Measurements from ENCODE around the gene NUP210L.
"Not testable (repeated sequence)": the region's sequence is repeated elsewhere in the genome, so short reads cannot be mapped to it uniquely, and the experiment has no call there.

The NUP210L gene

DNA sequence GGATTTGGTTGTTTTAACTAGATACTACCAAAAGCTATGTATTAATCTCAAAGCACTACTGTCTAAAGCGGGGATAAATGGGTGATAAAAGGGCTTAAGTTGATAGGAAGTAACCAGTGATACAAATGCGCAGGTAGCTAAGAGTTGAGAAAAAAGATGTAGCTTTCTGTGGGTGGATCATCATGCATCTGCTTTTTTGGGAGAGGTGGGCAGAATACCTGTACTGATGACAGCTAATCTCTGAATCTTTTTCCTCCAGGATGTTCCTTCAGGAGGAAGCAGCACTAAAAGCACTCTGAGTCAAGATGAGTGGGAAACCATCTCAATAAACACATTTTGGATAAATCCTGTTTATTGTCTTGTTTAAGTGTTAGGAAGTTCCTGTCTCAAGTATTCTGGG, 163.1 kb downstream of the NUP210L start:
- DNase-seq (ENCODE audit: low read depth) = no peak

DNA sequence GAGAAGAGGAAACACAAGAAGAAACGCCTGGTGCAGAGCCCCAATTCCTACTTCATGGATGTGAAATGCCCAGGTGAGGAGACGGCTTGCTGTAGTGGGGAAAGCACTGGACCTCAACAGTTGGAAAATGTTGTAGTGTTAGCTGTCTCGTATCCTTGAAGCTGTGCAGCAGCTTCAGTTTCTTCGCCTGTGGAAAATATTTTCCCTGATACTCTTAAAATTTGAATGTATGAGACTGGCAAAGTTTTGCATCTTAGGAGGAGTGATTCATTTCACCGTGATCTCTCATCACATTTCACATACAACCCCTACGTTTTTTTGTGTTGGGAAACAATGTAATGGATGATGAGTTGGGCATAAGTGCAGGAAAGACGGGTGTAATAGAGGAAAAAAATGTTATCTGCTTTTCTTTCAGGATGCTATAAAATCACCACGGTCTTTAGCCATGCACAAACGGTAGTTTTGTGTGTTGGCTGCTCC, 163.7 kb downstream of the NUP210L start:
- no peak for DNase-seq (ENCODE audit: low read depth)

GRCh38 chr1:153990468-153991150, 164.3 kb downstream of the NUP210L start, which contains the start of gene RPS27:
TSS of gene RPS27 (plus strand) at chr1:153990762. CDS start at chr1:153990797, 35 bp downstream.
- peak; percentile 98 for DNase-seq (ENCODE audit: low read depth)

DNA sequence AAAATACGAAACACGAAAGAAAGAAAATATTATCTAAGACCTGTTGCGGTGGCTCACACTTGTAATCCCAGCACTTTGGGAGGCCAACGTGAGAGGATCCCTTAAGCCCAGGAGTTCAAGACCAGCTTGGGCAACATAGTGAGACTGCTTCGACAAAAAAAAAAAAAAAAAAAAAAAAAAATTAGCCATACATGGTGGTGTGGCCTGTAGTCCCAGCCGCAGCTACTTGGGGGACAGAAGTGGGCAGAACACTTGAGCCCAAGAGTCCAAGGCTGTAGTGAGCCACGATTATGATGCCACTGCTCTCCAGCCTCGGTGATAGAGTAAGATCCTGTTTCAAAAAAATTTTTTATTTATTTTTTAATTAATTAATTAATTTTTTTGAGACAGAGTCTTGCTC, 167.3 kb downstream of the NUP210L start:
- DNase-seq (ENCODE audit: low read depth) = no peak

- DNase-seq (ENCODE audit: low read depth) = peak; percentile 89
These were observed 168.7 kb downstream of the NUP210L start, which contains the start of gene RAB13 for GRCh38 chr1:153985941-153986761. TSS of gene RAB13 (minus strand) at chr1:153986339. CDS start at chr1:153986236, 103 bp downstream.

DNA sequence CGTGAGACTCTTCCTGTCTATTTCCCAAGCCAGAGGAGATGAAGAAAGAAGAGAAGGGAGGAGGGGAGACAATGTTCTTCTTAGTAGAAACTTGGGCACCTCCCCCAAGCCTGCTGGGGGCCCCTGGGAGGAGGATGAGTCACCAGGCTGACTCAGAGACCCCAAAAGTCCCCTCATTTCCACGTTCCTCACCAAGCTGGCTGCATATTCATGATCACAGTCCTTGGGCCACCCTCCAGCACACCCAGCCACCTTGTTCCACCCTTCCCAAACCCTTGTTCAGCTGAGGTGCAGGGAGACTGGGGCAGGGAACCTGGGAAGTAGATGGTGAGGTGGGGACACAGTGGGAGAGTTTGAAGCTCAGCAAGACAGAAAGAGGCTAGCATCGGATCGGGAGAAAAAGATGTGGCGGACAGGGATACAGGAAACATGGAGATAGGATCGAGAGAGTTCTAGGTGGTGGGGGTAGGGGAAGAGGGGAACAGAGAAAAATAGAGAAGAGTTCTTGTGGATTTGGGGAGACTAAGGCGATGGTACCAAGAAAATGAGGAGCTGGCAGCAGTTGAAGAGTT, 169.4 kb downstream of the NUP210L start:
- DNase-seq (ENCODE audit: low read depth) = peak; percentile 85

GRCh38 chr1:153984123-153984894, 170.6 kb downstream of the NUP210L start:
- DNase-seq (ENCODE audit: low read depth) = no peak

DNA sequence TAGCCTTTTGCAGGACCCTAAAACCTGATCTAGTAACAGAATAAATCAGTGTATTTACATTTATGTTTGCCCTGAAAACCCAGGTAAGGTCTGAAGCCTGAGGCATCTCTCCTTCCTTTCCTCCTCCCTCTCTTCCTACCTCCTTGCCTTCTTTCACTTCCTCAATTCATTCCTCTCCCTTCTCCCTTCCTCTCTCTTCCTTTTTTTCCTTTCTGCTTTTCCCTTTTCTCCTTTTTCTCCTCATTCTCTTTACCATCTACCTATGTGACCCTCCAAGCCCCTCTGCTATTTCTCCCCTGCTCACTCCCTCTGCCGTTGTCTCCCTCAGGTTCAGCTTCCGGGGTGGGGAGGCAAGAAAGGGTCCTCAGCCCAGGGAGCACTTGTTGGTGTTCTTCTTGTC, 173.1 kb downstream of the NUP210L start:
- DNase-seq (ENCODE audit: low read depth) = not testable (repeated sequence)

DNA sequence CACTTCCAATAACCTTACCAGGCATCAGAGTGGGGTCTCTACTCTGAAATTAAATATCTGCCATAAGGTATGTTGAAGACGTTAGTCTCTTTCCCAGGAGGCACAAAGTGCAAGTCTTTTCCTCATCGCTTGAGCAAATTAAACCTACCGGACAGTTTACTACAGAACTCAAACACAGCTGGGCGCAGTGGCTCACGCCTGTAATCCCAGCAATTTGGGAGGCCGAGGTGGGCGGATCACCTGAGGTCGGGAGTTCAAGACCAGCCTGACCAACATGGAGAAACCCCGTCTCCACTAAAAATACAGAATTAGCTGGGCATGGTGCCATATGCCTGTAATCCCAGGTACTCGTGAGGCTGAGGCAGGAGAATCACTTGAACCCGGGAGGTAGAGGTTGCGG, 175.8 kb downstream of the NUP210L start:
- DNase-seq (ENCODE audit: low read depth) = not testable (repeated sequence)

- no peak for DNase-seq (ENCODE audit: low read depth)
These were observed 176.5 kb downstream of the NUP210L start for GRCh38 chr1:153978274-153978909.

GRCh38 chr1:153977250-153978240, 177.3 kb downstream of the NUP210L start, which contains the start of gene JTB:
TSS of gene JTB (minus strand) at chr1:153977674. CDS start at chr1:153977252, 422 bp downstream.
- DNase-seq (ENCODE audit: low read depth) = peak; percentile 77

DNA sequence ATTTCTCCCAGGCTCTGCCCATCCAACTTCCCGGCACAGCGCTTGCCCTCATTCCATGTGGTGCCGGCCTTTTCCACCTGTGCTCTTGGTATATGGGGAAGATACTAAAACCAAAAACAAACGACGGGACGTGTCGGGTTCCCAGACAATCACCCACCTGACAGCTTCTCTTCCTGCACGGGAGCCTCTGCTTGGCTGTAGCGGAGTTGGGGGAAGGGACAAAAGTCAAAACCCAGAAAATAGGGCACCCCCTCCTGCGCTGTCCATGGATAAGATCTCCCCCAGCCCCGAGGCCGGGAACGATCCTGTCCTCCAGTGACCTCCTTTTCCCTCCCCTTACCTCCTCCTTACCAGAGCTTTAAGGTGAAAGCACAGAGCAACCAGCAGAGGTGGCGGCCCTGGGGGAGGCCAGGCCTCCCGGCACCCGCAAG, 178.0 kb downstream of the NUP210L start:
- no peak for DNase-seq (ENCODE audit: low read depth)

- DNase-seq (ENCODE audit: low read depth) = no peak
These were observed 181.3 kb downstream of the NUP210L start for GRCh38 chr1:153973525-153973924.

GRCh38 chr1:153973071-153973470, 181.8 kb downstream of the NUP210L start:
- no peak for DNase-seq (ENCODE audit: low read depth)

GRCh38 chr1:153970346-153970745, 184.5 kb downstream of the NUP210L start:
- DNase-seq (ENCODE audit: low read depth) = no peak

DNA sequence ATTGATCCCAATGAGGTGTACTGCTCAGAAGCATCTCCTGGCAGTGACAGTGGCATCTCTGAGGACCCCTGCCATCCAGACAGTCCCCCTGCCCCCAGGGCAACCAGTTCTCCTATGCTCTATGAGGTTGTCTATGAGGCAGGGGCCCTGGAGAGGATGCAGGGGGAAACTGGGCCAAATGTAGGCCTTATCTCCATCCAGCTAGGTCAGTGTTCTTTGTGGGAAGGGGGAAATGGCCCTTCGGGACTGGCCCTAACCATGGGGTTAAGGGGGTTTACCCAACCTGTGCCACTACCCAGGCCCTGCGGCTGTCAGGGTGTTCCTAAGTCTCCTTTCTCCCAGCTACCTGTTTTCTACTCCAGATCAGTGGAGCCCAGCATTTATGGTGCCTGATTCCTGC, 185.9 kb downstream of the NUP210L start:
- no peak for DNase-seq (ENCODE audit: low read depth)

DNA sequence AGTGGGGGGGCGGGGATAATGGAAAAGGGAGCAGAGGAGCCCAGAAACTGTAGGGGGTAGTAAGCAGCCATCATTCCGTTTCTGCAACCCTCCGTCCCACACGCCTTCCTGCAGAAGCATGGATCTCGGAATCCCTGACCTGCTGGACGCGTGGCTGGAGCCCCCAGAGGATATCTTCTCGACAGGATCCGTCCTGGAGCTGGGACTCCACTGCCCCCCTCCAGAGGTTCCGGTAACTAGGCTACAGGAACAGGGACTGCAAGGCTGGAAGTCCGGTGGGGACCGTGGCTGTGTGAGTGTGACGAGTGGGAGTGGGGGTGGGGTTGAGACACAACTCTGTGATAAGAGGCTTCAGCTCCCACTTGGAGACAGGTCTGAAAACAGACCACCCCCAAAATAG, 186.5 kb downstream of the NUP210L start:
- no peak for DNase-seq (ENCODE audit: low read depth)

- DNase-seq (ENCODE audit: low read depth) = no peak
These were observed 186.9 kb downstream of the NUP210L start for GRCh38 chr1:153968000-153968363.

DNA sequence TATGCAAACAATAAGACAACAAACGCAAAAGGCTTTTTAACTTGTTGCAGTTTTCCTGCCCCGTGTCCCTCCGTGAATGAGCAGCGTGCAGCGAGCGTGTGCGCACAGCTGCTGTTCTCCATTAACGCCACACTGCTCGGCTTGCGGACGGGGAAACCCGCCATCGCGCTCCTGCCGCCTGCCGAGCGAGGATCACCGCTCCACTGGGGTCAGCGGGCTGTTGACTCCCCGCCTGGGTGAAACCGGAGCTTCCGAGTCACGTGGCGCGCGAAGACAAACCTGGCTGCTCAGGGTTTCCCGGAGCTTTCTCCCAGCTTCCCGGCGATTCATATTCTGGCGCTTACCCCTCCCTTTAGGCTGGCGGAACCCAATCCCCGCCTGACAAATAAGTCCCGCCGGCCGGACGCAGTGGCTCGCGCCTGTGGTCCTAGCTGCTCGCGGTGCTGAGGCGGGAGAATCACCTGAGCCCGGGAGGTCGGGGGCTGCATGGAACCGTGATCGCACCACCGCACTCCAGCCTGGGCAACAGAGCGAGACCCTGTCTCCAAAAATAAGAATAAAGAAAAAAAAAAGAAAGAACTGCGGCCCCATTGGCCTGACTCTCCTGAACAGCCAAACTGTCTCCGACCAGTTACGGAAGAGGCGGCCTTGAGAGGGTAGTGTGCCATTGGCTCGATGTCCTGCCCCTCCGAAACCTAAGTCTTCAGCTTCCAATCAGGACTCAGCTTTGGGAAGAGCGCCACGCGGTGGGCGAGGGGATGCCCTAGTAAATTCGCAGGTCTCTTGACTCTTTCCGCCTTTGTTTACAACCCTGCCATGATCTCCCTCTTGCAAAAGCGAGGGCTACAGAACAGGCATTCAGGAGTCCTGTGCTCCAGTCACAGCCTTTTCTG, 187.5 kb downstream of the NUP210L start, which contains the start of gene CREB3L4:
Gene CREB3L4 (plus strand): TSS at position 796 of the 893 bp plus-strand sequence. CDS start 624 bp downstream, outside the sequence.
- DNase-seq (ENCODE audit: low read depth) = peak; percentile 98
